NCI-H1105 (cell line): ENCODE results near the gene TFRC.
"Not testable (repeated sequence)": the region's sequence is repeated elsewhere in the genome, so short reads cannot be mapped to it uniquely, and the experiment has no call there.

Source experiments
- DNase-seq: peaks from one replicate; lab custom pipeline; 2025; lab: John Stamatoyannopoulos, UW

The TFRC gene

DNA sequence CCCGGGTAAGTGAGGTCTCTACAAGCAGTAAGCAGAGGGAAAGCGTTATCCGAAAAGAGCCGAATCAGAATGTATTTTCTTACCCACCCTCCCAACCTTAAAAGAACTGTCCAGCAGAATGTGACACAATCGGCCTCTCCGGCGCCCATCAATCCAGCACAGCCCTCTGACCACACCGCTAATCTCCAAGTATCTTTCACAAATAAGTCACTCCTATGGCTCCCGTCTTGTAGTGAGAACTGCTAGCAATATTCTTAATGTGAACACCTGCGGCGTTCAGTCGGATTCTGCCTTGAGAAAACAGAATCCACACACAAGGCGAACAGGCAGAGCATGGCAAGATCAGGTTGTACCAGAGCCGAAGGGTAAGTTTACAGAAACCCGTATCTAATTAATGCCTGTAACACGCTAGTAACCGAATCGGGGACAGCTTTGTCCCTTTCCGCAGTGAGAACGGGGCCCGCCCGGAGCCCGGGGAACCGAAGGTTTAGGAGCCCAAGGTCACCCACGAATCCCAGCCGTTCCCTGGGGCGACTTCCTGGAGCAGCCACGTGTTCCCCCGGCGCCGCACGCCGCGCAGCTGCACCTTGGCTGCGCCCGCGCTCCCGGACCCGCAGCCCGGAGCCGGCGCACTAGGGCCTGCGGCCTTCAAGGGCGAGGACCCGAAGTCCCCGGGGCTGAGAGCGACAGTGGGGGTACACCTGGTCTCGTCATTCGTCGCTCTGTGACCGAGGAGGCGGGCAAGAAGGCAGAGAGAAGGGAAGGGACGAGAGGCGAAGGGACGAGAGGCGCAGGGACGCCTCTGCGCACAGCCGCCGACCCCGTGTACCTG is 672 bp downstream of the TFRC start:
- peak; percentile 58 for DNase-seq

DNA sequence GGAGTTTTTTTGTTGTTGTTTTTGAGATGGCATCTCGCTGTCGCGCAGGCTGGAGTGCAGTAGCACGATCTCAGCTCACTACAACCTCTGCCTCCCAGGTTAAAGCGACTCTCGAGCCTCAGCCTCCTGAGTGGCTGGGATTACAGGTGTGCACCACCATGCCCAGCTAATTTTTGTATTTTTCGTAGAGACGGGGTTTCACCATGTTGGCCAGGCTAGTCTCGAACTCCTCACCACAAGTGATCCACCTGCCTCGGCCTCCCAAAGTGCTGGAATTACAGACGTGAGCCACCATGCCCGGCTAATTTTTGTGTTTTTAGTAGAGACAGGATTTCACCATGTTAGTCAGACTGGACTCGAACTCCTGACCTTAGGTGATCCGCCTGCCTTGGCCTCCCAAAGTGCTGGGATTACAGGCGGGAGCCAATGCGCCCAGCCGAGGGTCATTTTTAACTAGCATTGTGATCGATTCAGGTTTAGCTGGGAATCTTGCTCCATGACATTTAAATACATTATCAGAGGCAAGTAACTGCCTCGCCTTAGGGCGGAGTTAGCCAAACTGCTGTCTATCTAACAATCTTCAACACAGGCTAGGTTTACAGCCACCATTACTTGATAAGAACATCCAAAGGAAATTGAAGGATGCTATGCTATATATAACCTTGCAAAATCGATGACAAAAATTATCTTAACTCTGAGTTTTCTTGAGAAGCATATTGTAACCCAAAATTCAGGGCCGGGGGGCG is 1.6 kb downstream of the TFRC start:
- not testable (repeated sequence) for DNase-seq

DNA sequence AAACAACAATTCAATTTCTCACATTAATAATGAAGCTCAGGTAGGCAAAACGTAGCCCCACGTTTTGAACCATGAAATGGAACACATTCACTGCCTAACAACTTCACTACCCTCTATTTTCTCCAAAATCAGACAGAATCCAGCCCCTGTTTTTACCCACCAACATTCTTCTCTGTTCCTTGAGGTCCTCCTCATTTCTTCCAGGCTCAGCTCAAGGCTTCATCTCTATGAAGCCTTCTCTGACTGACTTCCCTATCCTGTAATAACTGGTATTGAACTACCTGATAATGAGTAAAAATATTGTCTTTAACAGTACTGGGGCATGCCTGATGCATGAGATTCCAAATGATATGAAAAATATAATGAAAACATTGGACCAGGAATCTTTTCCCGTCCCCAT is 2.2 kb downstream of the TFRC start:
- DNase-seq = no peak

DNA sequence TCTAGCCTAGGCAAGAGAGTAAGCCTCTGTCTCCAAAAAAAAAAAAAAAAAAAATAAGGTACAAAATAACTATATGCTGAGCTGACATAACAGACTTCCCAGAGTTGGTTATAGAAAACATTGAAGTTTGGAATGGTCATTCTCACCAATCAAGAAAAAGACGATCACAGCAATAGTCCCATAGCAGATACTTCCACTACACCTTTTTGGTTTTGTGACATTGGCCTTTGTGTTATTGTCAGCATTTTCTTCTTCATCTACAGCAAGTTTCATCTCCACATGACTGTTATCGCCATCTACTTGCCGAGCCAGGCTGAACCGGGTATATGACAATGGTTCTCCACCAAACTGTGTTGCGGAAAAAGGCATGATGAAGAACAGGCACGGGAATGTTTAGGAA is 6.9 kb downstream of the TFRC start:
- DNase-seq = no peak

DNA sequence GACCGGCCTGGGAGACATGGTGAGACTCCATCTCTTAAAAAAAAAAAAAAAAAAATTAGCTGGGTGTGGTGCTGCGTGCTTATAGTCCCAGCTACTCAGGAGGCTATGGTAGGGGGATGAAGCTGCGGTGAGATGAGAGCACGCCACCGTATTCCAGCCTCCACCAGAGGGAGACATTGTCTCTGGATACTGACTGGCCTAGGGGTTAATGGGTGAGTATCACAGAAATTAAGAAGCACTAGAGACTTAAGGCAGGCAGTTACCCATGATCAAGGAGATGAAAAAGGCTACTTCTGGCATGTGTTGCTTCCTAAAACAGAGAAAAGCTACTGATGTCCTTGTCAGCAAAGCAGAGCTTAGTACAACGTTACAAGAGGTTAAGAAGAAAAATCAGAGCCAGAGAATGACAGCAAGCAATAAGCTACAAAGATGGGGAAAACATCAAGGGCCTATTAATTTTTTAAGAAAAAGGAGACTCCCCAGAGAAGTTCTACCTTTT is 8.6 kb downstream of the TFRC start:
- DNase-seq = peak; percentile 64

DNA sequence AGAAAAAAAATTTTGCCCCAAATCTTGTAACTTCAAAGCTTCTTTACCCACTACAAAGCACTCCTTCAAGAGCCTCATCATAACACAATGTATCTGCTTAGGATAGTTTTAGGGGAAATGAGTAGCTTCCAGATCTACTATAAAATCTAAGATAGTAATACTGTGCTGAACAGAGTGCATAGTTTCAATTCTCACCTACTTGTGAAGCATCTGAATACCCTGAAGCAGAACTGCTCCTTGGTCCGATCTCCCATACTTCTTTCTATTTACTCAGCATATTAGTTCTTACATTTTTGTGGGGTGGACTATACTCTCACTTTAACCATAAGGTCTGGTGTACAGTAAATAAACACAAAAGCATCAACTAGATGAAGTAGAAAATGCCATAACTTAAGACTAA is 9.6 kb downstream of the TFRC start:
- DNase-seq = no peak

DNA sequence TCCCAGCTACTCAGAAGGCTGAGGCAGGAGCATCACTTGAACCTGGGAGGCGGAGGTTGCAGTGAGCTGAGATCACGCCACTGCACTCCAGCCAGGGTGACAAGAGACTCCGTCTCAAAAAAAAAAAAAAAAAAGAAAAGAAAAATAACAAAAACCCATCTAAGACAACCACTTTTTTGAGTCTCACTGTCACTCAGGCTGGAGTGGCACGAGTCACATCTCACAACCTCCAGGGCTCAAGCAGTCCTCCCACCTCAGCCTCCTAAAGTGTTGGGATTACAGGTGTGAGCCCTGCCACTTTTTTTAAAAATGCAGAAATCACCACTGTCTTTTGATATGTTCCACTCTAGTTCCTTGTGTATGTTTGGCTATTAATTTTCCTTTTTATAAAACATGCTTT is 13.1 kb downstream of the TFRC start:
- not testable (repeated sequence) for DNase-seq

DNA sequence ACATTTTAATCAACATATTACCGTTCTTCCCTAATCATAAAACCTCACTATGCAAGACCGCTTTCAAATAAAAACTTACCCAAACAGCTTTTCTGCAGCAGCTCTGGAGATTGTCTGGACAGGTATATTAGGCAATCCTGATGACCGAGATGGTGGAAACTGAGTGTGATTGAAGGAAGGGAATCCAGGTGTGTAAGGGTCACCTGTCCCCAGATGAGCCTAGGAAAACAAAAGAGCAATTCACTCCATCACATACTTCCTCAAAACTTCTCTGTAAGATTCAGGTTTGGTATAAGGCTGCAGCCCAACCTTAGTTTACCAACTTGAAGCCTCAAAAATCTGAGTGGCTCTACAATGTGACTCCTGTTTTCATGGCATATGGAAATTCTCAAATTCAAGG is 14.5 kb downstream of the TFRC start:
- no peak for DNase-seq

DNA sequence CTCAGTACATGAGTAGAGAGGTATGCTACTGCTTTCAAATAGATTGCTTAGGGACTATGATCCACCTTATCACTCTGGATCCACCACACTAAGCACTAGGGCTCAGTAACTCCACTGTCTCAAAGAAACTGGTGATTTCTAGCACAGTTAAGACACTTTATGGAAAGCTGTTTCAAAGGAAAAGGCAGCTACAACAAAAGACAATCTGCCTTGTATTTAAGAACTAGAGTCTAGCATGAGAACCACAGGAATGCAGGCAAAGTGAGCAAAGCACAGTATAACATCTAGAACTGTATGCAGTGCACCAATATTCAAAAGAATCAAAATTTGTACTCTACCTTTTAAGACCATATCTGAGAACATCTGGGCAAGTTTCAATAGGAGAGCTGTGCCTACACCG is 17.9 kb downstream of the TFRC start:
- DNase-seq = no peak

DNA sequence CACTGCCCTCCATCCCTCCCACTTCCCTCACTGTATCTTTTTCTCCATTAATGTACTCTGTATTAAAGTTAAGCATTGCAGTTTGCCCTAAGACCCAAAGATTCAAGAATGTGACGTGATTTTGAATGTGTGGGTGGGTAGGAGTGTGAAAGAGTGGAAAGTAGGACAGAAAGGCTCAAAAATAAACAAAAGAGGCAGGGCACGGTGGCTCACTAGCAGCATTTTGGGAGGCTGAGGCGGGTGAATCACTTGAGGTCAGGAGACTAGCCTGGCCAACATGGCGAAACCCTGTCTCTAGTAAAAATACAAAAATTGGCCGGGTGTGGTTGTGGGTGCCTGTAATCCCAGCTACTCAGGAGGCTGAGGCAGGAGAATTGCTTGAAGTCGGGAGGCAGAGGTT is 18.4 kb downstream of the TFRC start:
- no peak for DNase-seq

DNA sequence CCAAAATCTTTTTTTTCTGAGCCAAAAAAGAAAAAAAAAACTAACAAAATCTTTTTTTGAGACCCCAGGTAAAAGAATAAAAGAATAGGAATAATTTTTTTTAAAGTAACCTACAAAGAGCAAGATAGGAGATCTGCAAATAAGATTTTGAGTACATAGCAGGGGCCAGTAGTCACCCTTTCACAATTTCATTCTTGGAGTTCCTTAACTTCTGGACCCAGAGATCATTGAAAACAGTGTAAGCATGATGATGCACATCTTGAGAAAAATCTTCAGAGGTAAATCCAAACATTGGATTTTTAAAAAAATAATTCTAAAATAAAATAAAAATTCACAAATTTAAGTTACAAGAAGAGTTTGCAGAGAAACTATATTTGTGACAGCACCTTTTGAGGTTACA is 18.8 kb downstream of the TFRC start:
- DNase-seq = no peak

DNA sequence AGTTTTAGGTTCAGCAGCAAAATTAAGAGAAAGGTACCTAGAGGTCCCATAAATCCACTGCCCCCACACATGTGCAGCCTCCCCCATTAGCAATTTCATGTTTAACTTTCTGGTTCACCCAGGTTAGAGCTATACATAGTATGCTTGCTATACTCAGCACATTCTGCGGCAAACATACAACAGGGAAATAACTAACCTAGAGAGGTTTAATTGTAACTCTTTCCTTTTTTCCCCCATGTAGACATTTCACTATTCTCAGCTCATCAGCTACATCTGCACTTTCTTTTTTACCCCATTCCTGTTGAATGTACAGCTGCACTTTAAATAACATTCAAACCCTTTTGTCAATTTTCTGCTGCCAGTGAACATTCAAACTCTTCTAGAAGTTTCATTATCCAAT is 21.1 kb downstream of the TFRC start:
- DNase-seq = no peak

DNA sequence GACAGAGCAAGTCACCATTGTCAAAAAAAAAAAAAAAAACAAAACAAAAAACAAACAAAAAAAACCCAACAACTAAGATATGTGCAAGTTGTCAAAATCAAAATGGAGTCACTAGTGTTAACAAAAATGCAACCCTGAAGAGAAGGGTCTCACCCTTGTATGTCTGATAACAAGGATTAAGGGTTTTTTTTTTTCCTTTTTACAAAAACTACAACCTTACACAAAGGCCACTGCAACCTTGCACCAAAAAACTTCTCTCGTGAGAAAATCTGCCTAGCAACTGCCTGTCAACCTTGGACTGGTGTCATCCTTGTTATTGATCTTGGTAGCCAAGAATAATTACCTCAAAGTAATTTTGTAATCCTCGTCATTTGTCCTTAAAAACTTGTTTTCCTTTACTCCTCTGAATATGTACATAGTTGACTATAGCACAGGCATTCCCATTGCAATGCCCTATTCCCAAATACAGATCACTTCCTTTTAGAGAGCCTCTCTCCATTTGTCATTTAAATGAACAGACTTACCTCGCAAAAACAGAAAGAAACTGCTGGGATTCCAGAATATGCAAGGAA is 24.0 kb downstream of the TFRC start:
- DNase-seq = no peak

DNA sequence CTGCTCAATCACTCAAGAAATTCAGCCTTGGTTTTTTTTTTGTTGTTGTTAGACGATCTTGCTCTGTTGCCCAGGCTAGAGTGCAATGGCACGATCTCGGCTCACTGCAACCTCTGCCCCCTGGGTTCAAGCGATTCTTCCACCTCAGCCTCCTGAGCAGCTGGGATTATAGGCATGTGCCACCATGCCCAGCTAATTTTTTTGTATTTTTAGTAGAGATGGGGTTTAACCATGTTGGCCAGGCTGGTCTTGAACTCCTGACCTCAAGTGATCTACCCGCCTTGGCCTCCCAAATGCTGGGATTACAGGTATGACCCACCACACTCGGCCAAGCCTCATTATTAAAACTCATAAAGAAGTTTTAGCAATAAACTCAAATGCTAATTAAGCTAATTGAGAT is 25.5 kb downstream of the TFRC start:
- not testable (repeated sequence) for DNase-seq

DNA sequence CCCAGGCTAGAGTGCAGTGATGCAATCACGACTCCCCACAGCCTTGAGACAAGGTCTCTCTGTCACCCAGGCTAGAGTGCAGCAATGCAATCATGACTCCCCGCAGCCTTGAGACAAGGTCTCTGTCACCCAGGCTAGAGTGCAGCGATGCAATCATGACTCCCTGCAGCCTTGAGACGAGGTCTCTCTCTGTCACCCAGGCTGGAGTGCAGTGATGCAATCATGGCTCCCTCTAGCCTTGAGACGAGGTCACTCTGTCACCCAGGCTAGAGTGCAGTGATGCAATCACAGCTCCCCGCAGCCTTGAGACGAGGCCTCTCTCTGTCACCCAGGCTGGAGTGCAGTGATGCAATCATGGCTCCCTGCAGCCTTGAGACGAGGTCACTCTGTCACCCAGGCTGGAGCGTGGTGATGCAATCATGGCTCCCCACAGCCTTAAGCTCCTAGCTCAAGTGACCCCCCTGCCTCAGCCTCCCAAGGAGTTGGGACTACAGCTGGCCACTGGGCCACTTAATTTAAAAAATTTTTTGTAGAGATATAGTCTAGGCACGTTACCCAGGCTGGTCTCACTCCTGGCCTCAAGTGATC is 26.1 kb downstream of the TFRC start:
- no peak for DNase-seq

DNA sequence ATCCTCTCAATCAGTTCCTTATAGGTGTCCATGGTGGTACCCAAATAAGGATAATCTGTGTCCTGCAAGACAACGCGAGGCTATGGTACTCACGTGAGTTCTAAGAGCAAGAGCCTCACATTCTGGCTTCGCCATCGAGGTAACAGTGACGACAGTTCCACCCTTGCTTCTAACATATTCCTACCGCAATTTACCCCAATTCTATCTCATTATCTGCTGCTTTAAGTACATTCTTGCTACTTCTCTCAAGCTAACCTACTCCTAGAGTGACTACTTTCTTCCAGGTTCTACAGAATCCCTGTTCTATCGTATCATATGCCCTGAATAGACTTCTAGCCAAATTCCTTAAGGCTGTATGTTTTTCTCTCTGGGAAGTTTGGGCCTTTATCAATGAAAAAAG is 26.6 kb downstream of the TFRC start:
- DNase-seq = no peak

DNA sequence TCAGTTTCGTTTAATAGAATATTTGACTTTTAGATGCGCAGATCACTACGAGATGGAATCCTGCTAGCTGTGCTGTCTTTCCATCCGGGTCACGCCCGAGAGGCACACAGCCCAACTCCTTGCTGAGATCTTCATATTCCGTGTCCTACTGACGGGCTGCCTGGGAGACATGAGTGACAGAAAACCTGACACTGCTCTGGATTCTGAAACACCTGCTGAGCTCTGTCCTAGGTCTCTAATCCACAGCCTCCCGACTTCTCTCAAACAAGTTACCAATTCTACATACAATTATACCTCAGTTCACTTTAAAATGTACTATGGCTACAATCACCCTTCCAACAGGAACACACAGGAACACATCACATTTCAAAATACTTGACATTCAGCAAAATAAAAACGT is 27.2 kb downstream of the TFRC start:
- DNase-seq = no peak

DNA sequence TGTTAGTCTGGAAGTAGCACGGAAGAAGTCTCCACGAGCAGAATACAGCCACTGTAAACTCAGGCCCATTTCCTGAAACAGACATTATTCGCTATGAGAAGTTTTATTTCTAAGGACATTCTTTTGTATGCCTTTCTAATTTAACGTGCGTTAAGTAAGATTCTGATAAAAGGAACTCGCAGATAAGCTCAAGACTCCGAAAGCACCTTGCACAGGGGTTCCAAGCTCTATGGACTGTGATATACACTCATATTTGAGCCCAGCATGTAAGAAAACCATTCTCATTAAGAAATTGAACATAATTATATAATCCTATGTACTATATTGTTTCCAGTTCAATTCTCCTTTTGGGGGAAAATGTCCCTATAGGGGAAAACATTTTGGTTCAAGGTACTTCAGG is 28.4 kb downstream of the TFRC start:
- no peak for DNase-seq

DNA sequence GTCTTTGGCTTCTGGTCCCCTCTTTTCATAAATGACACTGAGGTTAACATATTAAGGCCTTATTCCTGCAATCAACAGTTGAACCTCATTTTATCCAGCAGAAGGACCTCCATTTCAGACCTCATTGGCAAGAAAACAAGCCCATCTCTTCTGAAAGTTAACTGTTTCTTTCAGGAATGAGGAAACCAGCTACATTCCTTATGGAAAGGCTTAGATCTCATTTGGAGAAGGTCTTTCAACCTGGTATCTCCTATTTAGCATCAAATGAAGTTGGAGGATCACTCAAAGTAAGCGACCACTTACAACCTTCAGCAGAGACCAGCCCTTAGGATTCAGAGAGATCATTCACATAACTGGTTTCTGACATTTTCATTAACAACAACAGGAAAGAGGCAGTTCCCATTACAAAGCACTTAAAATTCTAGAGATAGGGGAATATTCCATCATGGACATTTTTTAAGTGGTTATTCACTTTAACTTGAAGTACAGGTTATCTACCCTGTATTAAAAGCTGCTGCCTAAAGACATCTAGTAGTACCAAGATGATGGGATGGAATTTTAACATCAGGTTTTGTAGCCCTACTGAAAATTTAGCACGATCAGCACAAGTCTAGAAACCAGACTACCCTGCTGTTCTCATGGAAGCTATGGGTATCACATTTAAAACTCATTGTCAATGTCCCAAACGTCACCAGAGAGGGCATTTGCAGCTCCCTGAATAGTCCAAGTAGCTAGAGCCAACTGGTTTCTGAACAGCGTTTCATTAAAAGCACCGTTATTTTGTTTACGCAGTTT is 30.4 kb downstream of the TFRC start:
- DNase-seq = no peak

DNA sequence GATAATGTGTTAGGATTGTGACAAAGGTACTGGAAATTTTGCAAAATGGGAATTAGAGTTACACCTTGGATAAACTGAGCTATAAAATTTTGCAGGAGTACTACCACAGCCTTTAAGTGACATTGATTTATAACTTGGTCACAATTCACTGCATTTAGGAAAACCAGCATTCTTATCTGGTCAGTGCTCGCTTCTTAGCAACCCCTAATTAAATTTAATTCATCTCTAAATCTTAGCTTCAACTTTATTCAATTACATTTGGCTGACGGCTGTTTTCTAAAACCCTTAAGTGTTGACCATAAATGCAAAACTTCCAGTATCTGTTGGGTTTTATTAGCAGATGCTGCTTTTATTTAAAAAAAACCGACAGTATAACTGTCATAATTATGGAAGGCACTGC is 31.3 kb downstream of the TFRC start:
- no peak for DNase-seq

DNA sequence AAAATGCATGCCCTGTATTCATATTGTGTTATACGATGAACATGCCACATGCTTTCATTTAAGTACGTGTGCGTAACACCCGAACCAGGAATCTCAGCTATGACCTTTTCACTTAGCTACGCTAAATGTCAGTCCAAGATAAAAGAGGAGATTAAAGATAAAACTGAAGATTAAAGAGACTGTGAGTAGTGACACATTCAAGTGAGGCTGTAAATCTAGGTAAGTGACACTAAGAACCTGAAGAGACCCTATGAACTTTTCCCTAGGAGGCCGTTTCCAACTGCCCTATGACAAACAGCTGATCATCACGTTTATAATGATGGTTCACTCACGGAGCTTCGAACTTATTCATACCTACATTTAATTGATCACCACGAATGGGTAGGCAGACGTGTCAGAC is 32.2 kb downstream of the TFRC start:
- DNase-seq = no peak
